Cardiac muscle cell (in vitro differentiated cells and primary cell): ENCODE results near the gene TRIM40. TPM values are rescaled to one million over a fixed set of nuclear protein-coding genes. Genes with fewer than 3 reads are reported as not detected.

ENCODE experiments used
- DNase-seq, 2 donors: peaks; one replicate each; pipeline versions ENCODE4 v3.0.0 to v3.0.0-alpha.2; 2010 to 2017; ENCODE audit warnings: low read depth in 1 of 2, low spot score in 1 of 2
- H3K27ac ChIP-seq: fragments of 200-600 bp; sonication (generic); 2 replicates; pipeline ENCODE4 v1.5.1; 2016
- H3K27me3 ChIP-seq: fragments of 200-600 bp; sonication (generic); 2 replicates; pipeline ENCODE4 v1.6.0; 2016; ENCODE audit warnings: control low read depth
- H3K36me3 ChIP-seq: fragments of 200-600 bp; sonication (generic); 2 replicates; pipeline ENCODE4 v1.5.1; 2016; ENCODE audit warnings: control low read depth
- H3K4me1 ChIP-seq: fragments of 200-600 bp; sonication (generic); 2 replicates; pipeline ENCODE4 v1.8.1; 2017; ENCODE audit warnings: low read depth, mild to moderate bottlenecking, mixed run types
- H3K4me3 ChIP-seq: fragments of 200-600 bp; sonication (generic); 2 replicates; pipeline ENCODE4 v1.5.1; 2016; ENCODE audit warnings: mild to moderate bottlenecking
- H3K9me3 ChIP-seq: fragments of 200-600 bp; sonication (generic); 2 replicates; pipeline ENCODE4 v1.5.1; 2017; ENCODE audit warnings: low read depth, mild to moderate bottlenecking, control low read depth
- CTCF ChIP-seq: IDR thresholded peaks from 2 replicates; pipeline ENCODE4 v1.5.1; 2012; ENCODE audit warnings: low read depth, mild to moderate bottlenecking, low read length
- polyA plus RNA-seq: library from polyadenylated mRNA; unstranded; fragments of >200 nt; fragmentation: Nextera tagmentation; extraction: Ambion mirVana; gene quantifications from 2 replicates; pipeline ENCODE4 v1.2.1, GENCODE V29; 2016
- total RNA-seq: library from RNA; depleted of rRNA; stranded (reverse); fragments of >200 nt; gene quantifications from 2 replicates; pipeline ENCODE4 v1.2.3, GENCODE V29; 2016

TRIM40 gene
- total and polyA plus RNA-seq, 2 experiments from 2014 or later, result not detected

DNA sequence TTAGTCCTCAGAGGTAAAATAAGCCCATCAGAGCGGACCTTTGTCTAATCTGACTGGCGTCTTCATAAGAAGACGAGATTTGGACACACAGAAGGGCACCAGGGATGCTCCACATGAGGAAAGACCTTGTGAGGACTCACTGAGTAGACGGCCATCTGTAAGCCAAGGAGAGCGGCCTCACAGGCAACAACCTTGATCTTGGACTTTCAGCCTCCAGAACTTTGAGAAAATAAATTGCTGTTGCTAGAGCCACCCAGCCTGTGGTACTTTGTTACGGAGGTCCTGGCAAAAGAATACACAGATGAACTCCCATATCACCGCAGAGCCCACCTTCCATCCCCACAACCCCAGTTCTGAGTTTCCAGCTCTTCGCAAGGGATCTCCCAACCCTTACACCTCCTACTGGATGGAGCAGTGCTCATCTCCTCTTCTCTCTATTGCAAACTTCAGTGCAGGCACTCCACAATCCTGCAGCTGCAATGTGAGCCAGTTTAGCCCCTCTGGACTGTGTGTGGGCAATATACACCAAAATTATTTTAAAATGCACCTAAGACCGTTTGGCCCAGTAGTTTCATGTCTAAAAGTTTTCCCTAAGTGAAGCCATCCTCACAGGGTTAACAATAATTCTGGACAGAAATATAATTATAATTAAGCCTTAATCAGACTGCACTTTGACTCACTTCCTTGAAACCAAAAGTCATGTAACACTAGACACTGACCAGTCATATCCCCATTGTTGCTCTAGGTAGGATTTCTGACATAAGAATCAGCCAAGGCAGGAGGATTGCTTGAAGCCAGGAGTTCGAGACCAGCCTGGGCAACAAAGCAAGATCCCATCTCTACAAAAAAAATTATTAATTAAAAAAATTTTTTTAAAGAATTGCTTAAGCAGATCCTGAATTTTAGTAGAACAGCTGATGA lies 14.2 kb upstream of the TRIM40 start:
- TF ChIP-seq CTCF, result no peak
- peaks cover 51% of the 10 kb centered on the region for H3K27me3 ChIP-seq
- no peaks in the 10 kb centered on the region for H3K9me3 ChIP-seq
- DNase-seq, result no peak
- no peaks in the 10 kb centered on the region for H3K4me1 ChIP-seq
- no peak overlapping the region for H3K4me3 ChIP-seq
- H3K27ac ChIP-seq, result no peak overlapping the region
- no peaks in the 10 kb centered on the region for H3K36me3 ChIP-seq

- no peaks in the 10 kb centered on the region for H3K4me1 ChIP-seq
- H3K36me3 ChIP-seq, result no peaks in the 10 kb centered on the region
- no peaks in the 10 kb centered on the region for H3K9me3 ChIP-seq
- no peak for DNase-seq
- no peak overlapping the region for H3K27ac ChIP-seq
- no peak for TF ChIP-seq CTCF
- peaks cover 59% of the 10 kb centered on the region for H3K27me3 ChIP-seq
- H3K4me3 ChIP-seq, result no peak overlapping the region
These were observed 13.4 kb upstream of the TRIM40 start for GRCh38 chr6:30122515-30122914.

DNA sequence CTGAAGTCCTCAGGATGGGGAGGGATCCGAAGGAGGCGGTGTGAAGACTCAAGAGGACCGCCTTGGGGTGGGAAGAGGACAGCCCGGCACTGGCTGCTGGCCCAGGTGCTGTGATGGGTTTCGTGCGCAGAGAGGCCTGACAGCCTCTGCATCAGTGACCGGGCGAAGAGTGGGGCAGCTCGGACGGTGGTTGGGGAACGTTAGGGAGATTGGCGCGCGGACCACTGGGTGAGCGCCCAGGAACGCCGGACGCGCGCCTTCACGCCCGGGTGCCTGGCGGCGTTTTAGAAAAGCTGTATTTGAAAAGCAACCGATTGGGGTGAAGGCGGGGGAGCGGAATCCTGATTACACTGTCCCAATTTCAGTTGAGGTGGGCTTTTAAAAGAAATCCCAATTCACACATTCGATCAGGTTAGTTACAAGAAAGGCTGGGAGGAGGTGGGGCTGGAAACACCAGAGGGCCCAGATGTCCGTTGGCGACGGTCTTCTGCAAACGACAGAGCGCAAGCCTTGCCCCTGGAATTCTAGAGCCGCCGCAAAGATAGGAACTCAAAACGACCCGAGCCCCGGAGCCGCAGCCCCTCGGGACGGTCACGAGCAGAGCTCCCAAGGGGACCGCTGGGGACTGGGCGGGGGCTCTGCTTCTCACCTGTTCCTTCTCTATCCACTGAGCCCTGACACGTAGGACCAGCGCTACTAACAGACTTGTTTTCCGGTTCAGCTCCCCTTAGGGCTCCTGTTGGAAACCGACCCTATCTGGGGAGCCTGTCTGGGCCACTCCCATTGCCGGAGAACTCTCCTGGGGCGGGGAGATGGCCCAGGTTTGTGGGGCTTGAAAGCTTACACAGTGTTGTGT lies 8.5 kb upstream of the TRIM40 start:
- no peak for TF ChIP-seq CTCF
- Histone ChIP-seq H3K27ac (no peak overlapping the region), H3K9me3 (no peaks in the 10 kb centered on the region), H3K27me3 (peaks cover 88% of the 10 kb centered on the region), H3K4me3 (peak overlapping the region; percentile 24), H3K36me3 (no peaks in the 10 kb centered on the region), H3K4me1 (no peaks in the 10 kb centered on the region)
- DNase-seq, result peak; percentile 6 to 12

GRCh38 chr6:30129265-30130178 lies 6.4 kb upstream of the TRIM40 start:
- no peak overlapping the region for H3K27ac ChIP-seq
- H3K36me3 ChIP-seq, result no peaks in the 10 kb centered on the region
- H3K9me3 ChIP-seq, result no peaks in the 10 kb centered on the region
- peaks cover 96% of the 10 kb centered on the region for H3K27me3 ChIP-seq
- TF ChIP-seq CTCF, result no peak
- H3K4me1 ChIP-seq, result no peaks in the 10 kb centered on the region
- no peak overlapping the region for H3K4me3 ChIP-seq
- no peak for DNase-seq

GRCh38 chr6:30130179-30130679 lies 5.7 kb upstream of the TRIM40 start:
- H3K27me3 ChIP-seq, result peaks cover 94% of the 10 kb centered on the region
- no peak for TF ChIP-seq CTCF

More at GRCh38 chr6:30130179-30130679, 5.7 kb upstream of the TRIM40 start:
- H3K36me3 ChIP-seq, result no peaks in the 10 kb centered on the region
- no peak for DNase-seq
- H3K9me3 ChIP-seq, result no peaks in the 10 kb centered on the region
- H3K27ac ChIP-seq, result no peak overlapping the region
- no peak overlapping the region for H3K4me3 ChIP-seq
- H3K4me1 ChIP-seq, result no peaks in the 10 kb centered on the region
